Measurements from ENCODE around the gene EGFL8.

- TF ChIP-seq CTCF (IDR thresholded peaks at IDR 0.05) (peak; percentile 45 to 83 (median 54)), POLR2AphosphoS5 (IDR thresholded peaks at IDR 0.05) (peak; percentile 75 to 93 (median 83)), EP300 (IDR thresholded peaks at IDR 0.05; ENCODE audit: low read depth) (no peak)
Observed at GRCh38 chr6:32194825-32195651, 30.6 kb downstream of the EGFL8 start.
